WTC11 (cell line): ENCODE measurements around the gene ASTN2.

ENCODE experiments used
- CTCF ChIP-seq: fragments of 200-600 bp; IDR thresholded peaks from 2 replicates; pipeline ENCODE4 v1.8.0; 2022; ENCODE audit warnings: antibody characterized with exemption
- SP1 ChIP-seq: sonication (generic); formaldehyde crosslinking; conservative IDR thresholded peaks from 2 replicates; pipeline ENCODE4 v1.8.1; 2022; ENCODE audit warnings: missing genetic modification reagents
- TEAD4 ChIP-seq: sonication (generic); formaldehyde crosslinking; IDR thresholded peaks from 2 replicates; pipeline ENCODE4 v1.8.0; 2022; ENCODE audit warnings: mild to moderate bottlenecking, missing genetic modification reagents
- USF1 ChIP-seq: sonication (generic); formaldehyde crosslinking; IDR thresholded peaks from 2 replicates; pipeline ENCODE4 v1.8.0; 2022; ENCODE audit warnings: mild to moderate bottlenecking, missing genetic modification reagents
- ZNF219 ChIP-seq: sonication (generic); formaldehyde crosslinking; IDR thresholded peaks from 2 replicates; pipeline ENCODE4 v1.8.0; 2023; ENCODE audit warnings: missing genetic modification reagents, mild to moderate bottlenecking, borderline replicate concordance

DNA sequence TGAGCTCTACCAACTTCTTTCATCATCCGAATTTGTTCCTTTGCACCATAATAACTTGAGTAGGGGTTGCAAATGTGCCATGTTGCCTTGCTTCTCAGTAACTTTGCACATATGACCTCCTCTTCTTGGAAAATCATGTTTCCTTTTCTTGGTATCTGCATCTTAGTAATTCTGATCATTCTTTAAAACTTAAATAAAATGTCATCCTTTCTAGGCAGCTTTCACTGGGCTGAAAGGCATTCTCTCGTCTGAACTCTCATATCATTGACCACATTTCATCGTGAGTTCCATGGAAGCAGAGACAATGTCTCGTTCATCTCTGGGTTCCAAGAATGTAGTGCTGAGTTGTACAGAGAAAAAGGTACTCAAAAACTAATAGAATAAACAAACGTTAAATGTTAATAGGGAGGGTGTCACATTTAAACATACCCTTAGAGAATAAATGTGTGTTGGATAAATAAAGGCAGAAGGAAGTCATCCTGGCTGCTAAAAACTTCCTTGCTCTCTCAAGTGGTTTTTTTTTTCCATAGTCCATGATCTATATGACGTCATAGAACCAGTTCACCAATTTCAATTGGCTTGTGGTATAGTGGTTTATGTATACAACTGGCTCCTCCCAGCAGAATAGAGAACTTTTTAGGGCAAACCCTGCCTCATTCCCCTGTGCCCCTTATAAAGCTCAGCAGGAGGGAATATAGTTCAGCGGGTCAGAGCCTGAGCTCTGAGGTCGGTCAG, 945.9 kb downstream of the ASTN2 start:
- no peak for TF ChIP-seq CTCF
- TF ChIP-seq SP1 (CRISPR knock-in tag): no peak
- TF ChIP-seq ZNF219: no peak
- TF ChIP-seq USF1 (CRISPR knock-in tag): no peak
- no peak for TF ChIP-seq TEAD4 (CRISPR knock-in tag)
